ENCODE data around the gene CPA5.

DNA sequence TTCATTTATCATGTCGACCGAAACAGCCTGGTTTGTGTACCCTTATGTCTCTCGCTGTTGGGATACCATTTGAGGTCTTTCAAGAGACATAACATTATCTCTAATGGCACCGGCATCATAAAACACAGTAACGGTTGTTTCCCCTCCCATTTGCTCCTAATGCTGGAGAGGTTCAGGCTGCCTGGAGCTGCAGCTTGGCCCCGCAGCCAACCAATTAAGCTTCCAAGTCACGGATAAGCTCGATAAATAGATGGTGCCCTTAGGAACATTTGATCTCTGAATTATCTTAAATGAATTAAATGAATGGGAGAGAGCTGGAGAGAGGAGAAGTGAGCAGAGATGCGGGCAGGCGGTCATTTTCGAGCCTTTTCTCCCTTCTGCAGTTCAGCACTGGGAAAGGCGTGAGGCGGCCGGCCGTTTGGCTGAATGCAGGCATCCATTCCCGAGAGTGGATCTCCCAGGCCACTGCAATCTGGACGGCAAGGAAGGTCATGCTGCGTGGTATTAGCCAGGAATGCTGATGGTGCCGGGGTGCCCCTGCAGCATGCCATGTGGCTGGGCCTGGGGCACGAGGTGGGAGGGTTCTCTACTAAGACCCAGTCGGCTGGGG is 39.1 kb upstream of the CPA5 start:
- TF ChIP-seq, protein P1, sequence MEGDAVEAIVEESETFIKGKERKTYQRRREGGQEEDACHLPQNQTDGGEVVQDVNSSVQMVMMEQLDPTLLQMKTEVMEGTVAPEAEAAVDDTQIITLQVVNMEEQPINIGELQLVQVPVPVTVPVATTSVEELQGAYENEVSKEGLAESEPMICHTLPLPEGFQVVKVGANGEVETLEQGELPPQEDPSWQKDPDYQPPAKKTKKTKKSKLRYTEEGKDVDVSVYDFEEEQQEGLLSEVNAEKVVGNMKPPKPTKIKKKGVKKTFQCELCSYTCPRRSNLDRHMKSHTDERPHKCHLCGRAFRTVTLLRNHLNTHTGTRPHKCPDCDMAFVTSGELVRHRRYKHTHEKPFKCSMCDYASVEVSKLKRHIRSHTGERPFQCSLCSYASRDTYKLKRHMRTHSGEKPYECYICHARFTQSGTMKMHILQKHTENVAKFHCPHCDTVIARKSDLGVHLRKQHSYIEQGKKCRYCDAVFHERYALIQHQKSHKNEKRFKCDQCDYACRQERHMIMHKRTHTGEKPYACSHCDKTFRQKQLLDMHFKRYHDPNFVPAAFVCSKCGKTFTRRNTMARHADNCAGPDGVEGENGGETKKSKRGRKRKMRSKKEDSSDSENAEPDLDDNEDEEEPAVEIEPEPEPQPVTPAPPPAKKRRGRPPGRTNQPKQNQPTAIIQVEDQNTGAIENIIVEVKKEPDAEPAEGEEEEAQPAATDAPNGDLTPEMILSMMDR (IDR thresholded peaks at IDR 0.05) = no peak
- no peak for TF ChIP-seq TAF1 (IDR thresholded peaks at IDR 0.05; ENCODE audit: borderline replicate concordance, low read depth, low read length)
- no peak for TF ChIP-seq POLR2AphosphoS5 (IDR thresholded peaks at IDR 0.05; ENCODE audit: low read depth, low read length)
- no peak for TF ChIP-seq MXI1 (IDR thresholded peaks at IDR 0.05; ENCODE audit: low read depth, low read length)
- no peak for TF ChIP-seq RFX5 (IDR thresholded peaks at IDR 0.05; ENCODE audit: low read length)
- TF ChIP-seq GABPA (IDR thresholded peaks at IDR 0.05; ENCODE audit: low read depth) = no peak

Measured in SK-N-SH (cell line).